Erythroblast (primary cell): ENCODE data around the gene MAP2.

Experiments used
- GATA1 ChIP-seq: IDR thresholded peaks from 2 replicates; pipeline ENCODE4 v1.6.1; 2011; ENCODE audit warnings: low read depth, mild to moderate bottlenecking, control low read depth, low read length, moderate library complexity
- POLR2A ChIP-seq: IDR thresholded peaks from 2 replicates; pipeline ENCODE4 v1.6.1; 2011; ENCODE audit warnings: mild to moderate bottlenecking, low read length

GRCh38 chr2:209702775-209703174, 278.9 kb downstream of the MAP2 start:
- no peak for TF ChIP-seq POLR2A
- no peak for TF ChIP-seq GATA1
